H1 (cell line): ENCODE data around the gene GADD45A. TPM values are rescaled to one million over a fixed set of nuclear protein-coding genes. Genes with fewer than 3 reads are reported as not detected.

Experiments used
- CBX8 ChIP-seq: fragments of 300-800, 300-1000 bp; sonication (generic); IDR thresholded peaks from 2 replicates; pipeline ENCODE4 v1.7.1; 2016; ENCODE audit warnings: low read depth, low read length, borderline replicate concordance
- HDAC6 ChIP-seq: IDR thresholded peaks from one replicate; pipeline ENCODE4 v1.7.1; 2012; ENCODE audit warnings: low read depth, mild to moderate bottlenecking, inconsistent platforms, low read length, moderate library complexity
- MAFK ChIP-seq: IDR thresholded peaks from 2 replicates; pipeline ENCODE4 v1.6.1; 2012; ENCODE audit warnings: low read depth, mild to moderate bottlenecking, improper control_type of control experiment, low read length
- POLR2A ChIP-seq, 2 experiments: IDR thresholded peaks; 1 replicate in 1 of 2; 2 replicates in 1 of 2; pipeline ENCODE4 v1.6.1; 2011; ENCODE audit warnings: low read depth in 2 of 2, low read length in 2 of 2, mild to moderate bottlenecking in 2 of 2; ENCODE audit errors: control extremely low read depth in 1 of 2
- RAD21 ChIP-seq, 2 experiments: IDR thresholded peaks in 1 of 2; conservative IDR thresholded peaks in 1 of 2; 2 replicates each; pipeline ENCODE4 v1.6.1; 2011; ENCODE audit warnings: low read depth in 2 of 2, low read length in 2 of 2, improper control_type of control experiment in 1 of 2, inconsistent platforms in 1 of 2, mild to moderate bottlenecking in 1 of 2, moderate library complexity in 1 of 2
- RXRA ChIP-seq: IDR thresholded peaks from 2 replicates; pipeline ENCODE4 v1.6.1; 2011; ENCODE audit warnings: low read depth, mild to moderate bottlenecking, low read length, moderate library complexity; ENCODE audit not compliant: insufficient read depth
- SP2 ChIP-seq: IDR thresholded peaks from 2 replicates; pipeline ENCODE4 v1.6.1; 2012; ENCODE audit warnings: mild to moderate bottlenecking, low read length, inconsistent platforms
- SUZ12 ChIP-seq: fragments of 200-600 bp; sonication (generic); IDR thresholded peaks from 2 replicates; pipeline ENCODE4 v1.6.1; 2012; ENCODE audit warnings: mild to moderate bottlenecking, inconsistent platforms, low read length, moderate library complexity, mixed read lengths
- TAF7 ChIP-seq: optimal IDR thresholded peaks from 2 replicates; pipeline ENCODE3; 2011; ENCODE audit warnings: low read depth, mild to moderate bottlenecking, inconsistent platforms, low read length, moderate library complexity, borderline replicate concordance
- TBP ChIP-seq: IDR thresholded peaks from 2 replicates; pipeline ENCODE4 v1.6.1; 2011; ENCODE audit warnings: low read depth, low read length, improper control_type of control experiment
- ZNF274 ChIP-seq: IDR thresholded peaks from 2 replicates; pipeline ENCODE4 v1.7.0; 2012; ENCODE audit warnings: low read length, borderline replicate concordance; ENCODE audit errors: extremely low read depth
- polyA plus RNA-seq, 7 experiments: library from polyadenylated mRNA; depleted of rRNA in 3 of 7; stranded (reverse) in 5 of 7; unstranded in 2 of 7; fragments of >200 nt in 5 of 7; fragments of 200-250 nt in 2 of 7; gene quantifications; 1 replicate in 5 of 7; 2 replicates in 1 of 7; 4 replicates in 1 of 7; pipeline versions ENCODE4 v1.2.1 to v1.2.3, GENCODE V29; 2011 to 2013; ENCODE audit warnings: missing spikeins in 2 of 7, mixed read lengths in 2 of 7
- total RNA-seq: library from RNA; stranded (reverse); fragmentation: NEBNext Ultra II Directional; extraction: Animal tissue kit (Norgen Biotek cat#: 25700); gene quantifications from 2 replicates; pipeline ENCODE4 v1.2.1, GENCODE V29; 2021
- TF ChIP-seq, protein P1 (sequence below): fragments of 300-600 bp; sonication (generic); IDR thresholded peaks from 2 replicates; pipeline ENCODE4 v1.7.1; 2012; ENCODE audit warnings: low read length, moderate library complexity, mild to moderate bottlenecking, inconsistent platforms; ENCODE audit not compliant: insufficient replicate concordance

The GADD45A gene
- total and polyA plus RNA-seq, 2 of the 8 experiments (the other 6 are each of a cell fraction or from before 2014, with no cell fraction given), result 7.6 to 15.6 TPM

DNA sequence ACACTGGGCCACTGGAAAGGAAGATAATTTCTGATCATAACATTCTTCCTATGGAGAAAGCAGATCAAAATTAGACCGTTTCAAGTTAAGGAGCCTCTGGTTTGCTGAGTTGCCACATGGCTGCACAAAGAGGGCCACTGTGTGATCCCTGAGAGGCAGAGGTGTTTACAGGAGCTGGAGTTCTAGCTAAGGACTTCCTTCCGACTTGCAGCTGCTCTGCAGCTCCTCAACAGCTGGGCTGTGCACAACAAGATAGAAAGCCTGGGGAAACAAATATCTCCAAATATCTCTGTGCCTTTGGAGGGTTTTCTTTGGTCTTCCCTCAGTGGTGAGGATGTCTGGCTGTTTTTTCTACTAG lies 26.8 kb downstream of the GADD45A start (continued):
- TF ChIP-seq, protein P1, sequence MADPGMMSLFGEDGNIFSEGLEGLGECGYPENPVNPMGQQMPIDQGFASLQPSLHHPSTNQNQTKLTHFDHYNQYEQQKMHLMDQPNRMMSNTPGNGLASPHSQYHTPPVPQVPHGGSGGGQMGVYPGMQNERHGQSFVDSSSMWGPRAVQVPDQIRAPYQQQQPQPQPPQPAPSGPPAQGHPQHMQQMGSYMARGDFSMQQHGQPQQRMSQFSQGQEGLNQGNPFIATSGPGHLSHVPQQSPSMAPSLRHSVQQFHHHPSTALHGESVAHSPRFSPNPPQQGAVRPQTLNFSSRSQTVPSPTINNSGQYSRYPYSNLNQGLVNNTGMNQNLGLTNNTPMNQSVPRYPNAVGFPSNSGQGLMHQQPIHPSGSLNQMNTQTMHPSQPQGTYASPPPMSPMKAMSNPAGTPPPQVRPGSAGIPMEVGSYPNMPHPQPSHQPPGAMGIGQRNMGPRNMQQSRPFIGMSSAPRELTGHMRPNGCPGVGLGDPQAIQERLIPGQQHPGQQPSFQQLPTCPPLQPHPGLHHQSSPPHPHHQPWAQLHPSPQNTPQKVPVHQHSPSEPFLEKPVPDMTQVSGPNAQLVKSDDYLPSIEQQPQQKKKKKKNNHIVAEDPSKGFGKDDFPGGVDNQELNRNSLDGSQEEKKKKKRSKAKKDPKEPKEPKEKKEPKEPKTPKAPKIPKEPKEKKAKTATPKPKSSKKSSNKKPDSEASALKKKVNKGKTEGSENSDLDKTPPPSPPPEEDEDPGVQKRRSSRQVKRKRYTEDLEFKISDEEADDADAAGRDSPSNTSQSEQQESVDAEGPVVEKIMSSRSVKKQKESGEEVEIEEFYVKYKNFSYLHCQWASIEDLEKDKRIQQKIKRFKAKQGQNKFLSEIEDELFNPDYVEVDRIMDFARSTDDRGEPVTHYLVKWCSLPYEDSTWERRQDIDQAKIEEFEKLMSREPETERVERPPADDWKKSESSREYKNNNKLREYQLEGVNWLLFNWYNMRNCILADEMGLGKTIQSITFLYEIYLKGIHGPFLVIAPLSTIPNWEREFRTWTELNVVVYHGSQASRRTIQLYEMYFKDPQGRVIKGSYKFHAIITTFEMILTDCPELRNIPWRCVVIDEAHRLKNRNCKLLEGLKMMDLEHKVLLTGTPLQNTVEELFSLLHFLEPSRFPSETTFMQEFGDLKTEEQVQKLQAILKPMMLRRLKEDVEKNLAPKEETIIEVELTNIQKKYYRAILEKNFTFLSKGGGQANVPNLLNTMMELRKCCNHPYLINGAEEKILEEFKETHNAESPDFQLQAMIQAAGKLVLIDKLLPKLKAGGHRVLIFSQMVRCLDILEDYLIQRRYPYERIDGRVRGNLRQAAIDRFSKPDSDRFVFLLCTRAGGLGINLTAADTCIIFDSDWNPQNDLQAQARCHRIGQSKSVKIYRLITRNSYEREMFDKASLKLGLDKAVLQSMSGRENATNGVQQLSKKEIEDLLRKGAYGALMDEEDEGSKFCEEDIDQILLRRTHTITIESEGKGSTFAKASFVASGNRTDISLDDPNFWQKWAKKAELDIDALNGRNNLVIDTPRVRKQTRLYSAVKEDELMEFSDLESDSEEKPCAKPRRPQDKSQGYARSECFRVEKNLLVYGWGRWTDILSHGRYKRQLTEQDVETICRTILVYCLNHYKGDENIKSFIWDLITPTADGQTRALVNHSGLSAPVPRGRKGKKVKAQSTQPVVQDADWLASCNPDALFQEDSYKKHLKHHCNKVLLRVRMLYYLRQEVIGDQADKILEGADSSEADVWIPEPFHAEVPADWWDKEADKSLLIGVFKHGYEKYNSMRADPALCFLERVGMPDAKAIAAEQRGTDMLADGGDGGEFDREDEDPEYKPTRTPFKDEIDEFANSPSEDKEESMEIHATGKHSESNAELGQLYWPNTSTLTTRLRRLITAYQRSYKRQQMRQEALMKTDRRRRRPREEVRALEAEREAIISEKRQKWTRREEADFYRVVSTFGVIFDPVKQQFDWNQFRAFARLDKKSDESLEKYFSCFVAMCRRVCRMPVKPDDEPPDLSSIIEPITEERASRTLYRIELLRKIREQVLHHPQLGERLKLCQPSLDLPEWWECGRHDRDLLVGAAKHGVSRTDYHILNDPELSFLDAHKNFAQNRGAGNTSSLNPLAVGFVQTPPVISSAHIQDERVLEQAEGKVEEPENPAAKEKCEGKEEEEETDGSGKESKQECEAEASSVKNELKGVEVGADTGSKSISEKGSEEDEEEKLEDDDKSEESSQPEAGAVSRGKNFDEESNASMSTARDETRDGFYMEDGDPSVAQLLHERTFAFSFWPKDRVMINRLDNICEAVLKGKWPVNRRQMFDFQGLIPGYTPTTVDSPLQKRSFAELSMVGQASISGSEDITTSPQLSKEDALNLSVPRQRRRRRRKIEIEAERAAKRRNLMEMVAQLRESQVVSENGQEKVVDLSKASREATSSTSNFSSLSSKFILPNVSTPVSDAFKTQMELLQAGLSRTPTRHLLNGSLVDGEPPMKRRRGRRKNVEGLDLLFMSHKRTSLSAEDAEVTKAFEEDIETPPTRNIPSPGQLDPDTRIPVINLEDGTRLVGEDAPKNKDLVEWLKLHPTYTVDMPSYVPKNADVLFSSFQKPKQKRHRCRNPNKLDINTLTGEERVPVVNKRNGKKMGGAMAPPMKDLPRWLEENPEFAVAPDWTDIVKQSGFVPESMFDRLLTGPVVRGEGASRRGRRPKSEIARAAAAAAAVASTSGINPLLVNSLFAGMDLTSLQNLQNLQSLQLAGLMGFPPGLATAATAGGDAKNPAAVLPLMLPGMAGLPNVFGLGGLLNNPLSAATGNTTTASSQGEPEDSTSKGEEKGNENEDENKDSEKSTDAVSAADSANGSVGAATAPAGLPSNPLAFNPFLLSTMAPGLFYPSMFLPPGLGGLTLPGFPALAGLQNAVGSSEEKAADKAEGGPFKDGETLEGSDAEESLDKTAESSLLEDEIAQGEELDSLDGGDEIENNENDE, result no peak
- TF ChIP-seq SP2, result no peak
- no peak for TF ChIP-seq HDAC6
- no peak for TF ChIP-seq ZNF274
- no peak for TF ChIP-seq CBX8
- TF ChIP-seq RXRA, result no peak
- TF ChIP-seq MAFK, result no peak
- TF ChIP-seq POLR2A (IDR thresholded peaks at IDR 0.05; ENCODE audit: control extremely low read depth in 1 of 2, low read depth in 2 of 2, low read length in 2 of 2), result no peak
- TF ChIP-seq TAF7, result no peak
- TF ChIP-seq SUZ12, result no peak
- TF ChIP-seq RAD21 (IDR thresholded peaks at IDR 0.05 in 1 of 2, conservative IDR thresholded peaks at IDR 0.05 in 1 of 2; ENCODE audit: low read depth in 2 of 2, low read length in 2 of 2), result no peak
- TF ChIP-seq TBP, result no peak
